Superior temporal gyrus (tissue), 1 donor: ENCODE measurements around the gene ZFYVE16.
"Not testable (repeated sequence)": the region's sequence is repeated elsewhere in the genome, so short reads cannot be mapped to it uniquely, and the experiment has no call there.

Experiments used
- DNase-seq: peaks from one replicate; pipeline ENCODE4 v3.0.0-alpha.2; 2016; ENCODE audit errors: extremely low spot score

Gene ZFYVE16

GRCh38 chr5:80487829-80488721, 80.2 kb downstream of the ZFYVE16 start, which contains the start of gene FAM151B:
TSS of gene FAM151B (plus strand) at chr5:80488100. CDS start at chr5:80488124, 24 bp downstream.
- DNase-seq, result peak; percentile 79

- no peak for DNase-seq
Observed at GRCh38 chr5:80491296-80491695, 83.4 kb downstream of the ZFYVE16 start.

- DNase-seq, result no peak
Observed at GRCh38 chr5:80492741-80493140, 84.9 kb downstream of the ZFYVE16 start.

- not testable (repeated sequence) for DNase-seq
Observed at GRCh38 chr5:80493443-80493842, 85.6 kb downstream of the ZFYVE16 start.

GRCh38 chr5:80495891-80496290, 88.0 kb downstream of the ZFYVE16 start:
- DNase-seq, result no peak

- DNase-seq, result no peak
Observed at GRCh38 chr5:80502800-80503199, 94.9 kb downstream of the ZFYVE16 start.

- DNase-seq, result no peak
Observed at GRCh38 chr5:80503641-80504040, 95.8 kb downstream of the ZFYVE16 start.

GRCh38 chr5:80504833-80505232, 97.0 kb downstream of the ZFYVE16 start:
- no peak for DNase-seq

- no peak for DNase-seq
Observed at GRCh38 chr5:80507663-80508062, 99.8 kb downstream of the ZFYVE16 start.

- no peak for DNase-seq
Observed at GRCh38 chr5:80508844-80509243, 101.0 kb downstream of the ZFYVE16 start.

- no peak for DNase-seq
Observed at GRCh38 chr5:80509362-80509761, 101.5 kb downstream of the ZFYVE16 start.

GRCh38 chr5:80516826-80517225, 109.0 kb downstream of the ZFYVE16 start:
- no peak for DNase-seq
